ENCODE results near the gene THOC3.
"Not testable (repeated sequence)": the region's sequence is repeated elsewhere in the genome, so short reads cannot be mapped to it uniquely, and the experiment has no call there.

Gene THOC3

GRCh38 chr5:175910072-175910471, 58.0 kb downstream of the THOC3 start:
- DNase-seq, H3K9me3 Mint-ChIP-seq, ATAC-seq, H3K27ac Mint-ChIP-seq, H3K4me1 Mint-ChIP-seq, H3K4me3 Mint-ChIP-seq, H3K27me3 Mint-ChIP-seq: not testable (repeated sequence)

Data from stimulated activated naive CD8-positive, alpha-beta T cell treated with anti-CD3 and anti-CD28 coated beads, Interleukin-15, amount 100 ng/mL, for 72 hours (primary cell).